PC-9 (cell line): Measurements from ENCODE around the gene MSS51. TPM values are rescaled to one million over a fixed set of nuclear protein-coding genes. Genes with fewer than 3 reads are reported as not detected.

ENCODE experiments used
- BruUV-seq: library from RNA; stranded (reverse); fragments of 400-500 nt; replicated peaks from 2 replicates; lab custom pipeline; 2021; lab: Mats Ljungman, UMichigan
- CTCF ChIA-PET: fragments of 300-600 bp; sonication (Branson Sonifier 250); formaldehyde crosslinking; loops from one replicate; lab custom pipeline; 2022; ENCODE audit warnings: antibody characterized with exemption; lab: Charles Lee
- POLR2A ChIA-PET: fragments of 300-600 bp; sonication (Branson Sonifier 250); formaldehyde crosslinking; loops from one replicate; lab custom pipeline; 2022; ENCODE audit warnings: antibody characterized with exemption; ENCODE audit not compliant: unreplicated experiment; lab: Charles Lee
- DNase-seq, 2 experiments: peaks; one replicate each; pipeline versions ENCODE4 v3.0.0 to v3.0.0-alpha.2; 2015 to 2022; ENCODE audit warnings: mixed read lengths in 1 of 2
- H2AFZ ChIP-seq: fragments of 200-600 bp; sonication (generic); 2 replicates; pipeline ENCODE4 v1.8.1; 2017; ENCODE audit warnings: antibody characterized with exemption
- H3F3A ChIP-seq: fragments of 200-600 bp; sonication (generic); 2 replicates; pipeline ENCODE4 v1.8.1; 2017; ENCODE audit warnings: antibody characterized with exemption, mild to moderate bottlenecking, low read depth; ENCODE audit not compliant: insufficient read depth
- H3K27ac ChIP-seq: fragments of 200-600 bp; sonication (generic); 2 replicates; pipeline ENCODE4 v1.6.1; 2016; ENCODE audit warnings: mixed run types
- H3K27me3 ChIP-seq: fragments of 200-600 bp; sonication (generic); 2 replicates; pipeline ENCODE4 v1.6.1; 2016; ENCODE audit warnings: low read depth, mixed run types; ENCODE audit not compliant: insufficient read depth
- H3K36me3 ChIP-seq: fragments of 200-600 bp; sonication (generic); 2 replicates; pipeline ENCODE4 v1.6.1; 2016; ENCODE audit warnings: low read depth, mixed run types
- H3K4me1 ChIP-seq: fragments of 200-600 bp; sonication (generic); replicated peaks from 2 replicates; pipeline ENCODE4 v1.6.1; 2016; ENCODE audit warnings: mixed run types; ENCODE audit not compliant: insufficient read depth
- H3K4me2 ChIP-seq: fragments of 200-600 bp; sonication (generic); 2 replicates; pipeline ENCODE4 v1.6.1; 2017; ENCODE audit warnings: mixed run types
- H3K4me3 ChIP-seq: fragments of 200-600 bp; sonication (generic); 2 replicates; pipeline ENCODE4 v1.6.1; 2016; ENCODE audit warnings: mixed run types
- H3K79me2 ChIP-seq: fragments of 200-600 bp; sonication (generic); 2 replicates; pipeline ENCODE4 v1.6.1; 2017; ENCODE audit warnings: low read depth, mixed run types
- H3K9me2 ChIP-seq: fragments of 200-600 bp; sonication (generic); 2 replicates; pipeline ENCODE4 v1.8.1; 2017; ENCODE audit warnings: mild to moderate bottlenecking; ENCODE audit not compliant: insufficient read depth
- H3K9me3 ChIP-seq: fragments of 200-600 bp; sonication (generic); 2 replicates; pipeline ENCODE4 v1.8.1; 2016; ENCODE audit warnings: low read depth; ENCODE audit not compliant: insufficient read depth
- H4K20me1 ChIP-seq: fragments of 200-600 bp; sonication (generic); 2 replicates; pipeline ENCODE4 v1.8.1; 2017; ENCODE audit not compliant: insufficient read depth
- EZH2 ChIP-seq: fragments of 200-600 bp; sonication (generic); IDR thresholded peaks from 2 replicates; pipeline ENCODE4 v1.8.0; 2017; ENCODE audit warnings: antibody characterized with exemption, low read depth
- intact Hi-C: fragments of 100-400 bp; cut with micrococcal nuclease; formaldehyde crosslinking; loops from one replicate; pipeline ENCODE4 v1.10.0; 2022; ENCODE audit not compliant: unreplicated experiment
- total RNA-seq: library from RNA; stranded (reverse); gene quantifications from 2 replicates; pipeline ENCODE4 v1.2.3, GENCODE V29; 2021
- TF ChIP-seq, protein P1 (sequence below): fragments of 200-600 bp; sonication (generic); conservative IDR thresholded peaks from 2 replicates; pipeline ENCODE4 v1.6.1; 2017; ENCODE audit warnings: mixed run types, antibody characterized with exemption, mild to moderate bottlenecking, moderate library complexity

MSS51 gene
- total RNA-seq, 1 experiment from 2014 or later, result 2.4 TPM

DNA sequence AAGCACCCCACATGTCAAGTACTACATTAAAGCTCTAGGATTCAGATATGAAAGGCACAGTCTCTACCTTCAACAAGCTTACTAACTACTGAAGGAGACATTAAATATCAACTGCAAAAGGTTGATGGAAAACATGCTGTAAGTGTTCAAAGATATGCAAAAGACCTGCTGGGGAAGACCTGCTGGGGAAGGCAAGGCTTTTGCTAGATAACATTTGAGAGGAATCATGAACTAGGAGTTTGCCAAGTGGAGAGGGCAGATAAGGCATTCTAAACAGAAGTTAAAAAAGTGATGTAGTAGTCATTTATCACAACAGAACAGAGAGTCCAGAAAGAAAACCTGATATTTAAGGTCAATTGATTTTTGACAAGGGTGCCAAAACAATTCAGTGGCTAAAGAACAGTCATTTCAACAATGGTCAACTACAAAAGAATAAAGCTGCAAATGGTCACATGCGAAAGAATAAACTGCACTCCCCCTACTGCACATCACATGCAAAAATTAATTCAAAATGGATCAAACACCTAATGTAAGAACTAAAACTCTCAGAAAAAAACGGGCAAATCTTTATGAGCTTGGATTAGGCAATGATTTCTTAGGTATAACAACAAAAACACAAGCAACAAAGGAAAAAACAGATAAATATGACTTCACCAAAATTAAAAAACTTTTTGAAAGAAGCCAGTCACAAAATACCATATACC lies 23.0 kb upstream of the MSS51 start:
- no peaks in the 10 kb centered on the region for H3K4me1 ChIP-seq
- DNase-seq, result no peak
- H3K4me3 ChIP-seq, result no peak overlapping the region
- H3K36me3 ChIP-seq, result no peaks in the 10 kb centered on the region
- H4K20me1 ChIP-seq, result no peaks in the 10 kb centered on the region
- intact Hi-C loops, result no loop called here
- no peak overlapping the region for H3K27ac ChIP-seq
- no peaks in the 10 kb centered on the region for H3K9me3 ChIP-seq
- TF ChIP-seq, protein P1, sequence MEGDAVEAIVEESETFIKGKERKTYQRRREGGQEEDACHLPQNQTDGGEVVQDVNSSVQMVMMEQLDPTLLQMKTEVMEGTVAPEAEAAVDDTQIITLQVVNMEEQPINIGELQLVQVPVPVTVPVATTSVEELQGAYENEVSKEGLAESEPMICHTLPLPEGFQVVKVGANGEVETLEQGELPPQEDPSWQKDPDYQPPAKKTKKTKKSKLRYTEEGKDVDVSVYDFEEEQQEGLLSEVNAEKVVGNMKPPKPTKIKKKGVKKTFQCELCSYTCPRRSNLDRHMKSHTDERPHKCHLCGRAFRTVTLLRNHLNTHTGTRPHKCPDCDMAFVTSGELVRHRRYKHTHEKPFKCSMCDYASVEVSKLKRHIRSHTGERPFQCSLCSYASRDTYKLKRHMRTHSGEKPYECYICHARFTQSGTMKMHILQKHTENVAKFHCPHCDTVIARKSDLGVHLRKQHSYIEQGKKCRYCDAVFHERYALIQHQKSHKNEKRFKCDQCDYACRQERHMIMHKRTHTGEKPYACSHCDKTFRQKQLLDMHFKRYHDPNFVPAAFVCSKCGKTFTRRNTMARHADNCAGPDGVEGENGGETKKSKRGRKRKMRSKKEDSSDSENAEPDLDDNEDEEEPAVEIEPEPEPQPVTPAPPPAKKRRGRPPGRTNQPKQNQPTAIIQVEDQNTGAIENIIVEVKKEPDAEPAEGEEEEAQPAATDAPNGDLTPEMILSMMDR, result no peak
- TF ChIP-seq EZH2, result no peak
- H3K4me2 ChIP-seq, result no peak overlapping the region
- no TSS peak for BruUV-seq
- H3K9me2 ChIP-seq, result no peaks in the 10 kb centered on the region
- H2AFZ ChIP-seq, result no peak overlapping the region
- H3K79me2 ChIP-seq, result no peaks in the 10 kb centered on the region
- POLR2A ChIA-PET, result interaction anchor here (0.6 kb wide), 1 partner anchor 274 kb away, joined by 4 read pairs; no protein-coding TSS in a partner anchor
- no peaks in the 10 kb centered on the region for H3F3A ChIP-seq
- H3K27me3 ChIP-seq, result no peaks in the 10 kb centered on the region
- CTCF ChIA-PET, result no interaction called here

DNA sequence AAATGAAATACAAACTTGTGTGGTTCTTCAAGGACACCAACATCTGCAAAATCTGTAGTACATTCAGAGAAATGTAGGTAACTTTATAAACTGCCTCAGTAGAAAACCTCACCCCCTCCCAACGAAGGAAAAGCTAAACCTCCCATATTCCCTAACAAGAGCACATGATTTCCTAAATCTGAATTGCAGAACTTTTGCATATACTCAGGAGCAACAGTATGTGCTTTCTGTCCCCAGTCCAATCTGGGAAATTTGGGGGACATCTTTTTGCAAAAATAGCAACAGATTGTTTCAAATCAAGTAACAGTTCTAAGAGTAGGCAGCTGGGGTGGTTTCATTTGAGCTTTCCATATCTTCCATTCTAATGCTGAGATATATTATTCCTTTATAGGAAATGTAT lies 15.8 kb upstream of the MSS51 start:
- no peak for DNase-seq
- H3K9me3 ChIP-seq, result no peaks in the 10 kb centered on the region
- no peak overlapping the region for H2AFZ ChIP-seq
- H3K27me3 ChIP-seq, result no peaks in the 10 kb centered on the region
- no peak for TF ChIP-seq EZH2
- TF ChIP-seq, protein P1, result no peak
- H3K4me3 ChIP-seq, result no peak overlapping the region
- ChIA-PET CTCF (no interaction called here), POLR2A (no interaction called here)
- no peak overlapping the region for H3K27ac ChIP-seq
- intact Hi-C loops, result no loop called here
- H3K79me2 ChIP-seq, result no peaks in the 10 kb centered on the region
- no TSS peak for BruUV-seq
- H3K4me2 ChIP-seq, result no peak overlapping the region
- H3K4me1 ChIP-seq, result no peaks in the 10 kb centered on the region
- H3K9me2 ChIP-seq, result no peaks in the 10 kb centered on the region
- H3F3A ChIP-seq, result no peaks in the 10 kb centered on the region
- no peaks in the 10 kb centered on the region for H4K20me1 ChIP-seq
- no peaks in the 10 kb centered on the region for H3K36me3 ChIP-seq

DNA sequence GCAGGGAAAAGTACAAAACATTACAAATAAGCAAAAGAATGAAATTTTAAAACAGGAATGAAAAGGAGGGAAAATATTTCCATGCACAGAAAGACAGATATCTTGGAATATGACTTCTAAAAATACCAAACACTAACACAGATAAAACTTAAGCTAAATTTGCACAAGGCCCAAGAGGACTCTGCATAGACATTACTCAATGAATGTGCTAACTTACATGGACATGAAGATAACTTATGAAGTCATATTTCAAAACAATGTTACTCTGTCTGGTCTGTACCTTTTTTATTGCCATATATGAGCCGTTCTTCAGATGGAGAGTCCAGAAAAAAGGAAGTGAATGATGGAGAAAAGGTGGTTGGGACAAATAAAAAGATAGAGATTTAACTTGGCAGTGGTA lies 15.0 kb upstream of the MSS51 start:
- Histone ChIP-seq H3K27me3 (no peaks in the 10 kb centered on the region), H3K9me2 (no peaks in the 10 kb centered on the region), H2AFZ (no peak overlapping the region), H3K27ac (no peak overlapping the region), H3F3A (no peaks in the 10 kb centered on the region), H3K36me3 (no peaks in the 10 kb centered on the region), H3K4me2 (no peak overlapping the region), H3K9me3 (no peaks in the 10 kb centered on the region), H3K79me2 (no peaks in the 10 kb centered on the region), H3K4me1 (no peaks in the 10 kb centered on the region), H4K20me1 (no peaks in the 10 kb centered on the region), H3K4me3 (no peak overlapping the region)
- no peak for TF ChIP-seq EZH2
- CTCF ChIA-PET, result no interaction called here
- POLR2A ChIA-PET, result no interaction called here
- intact Hi-C loops, result no loop called here
- DNase-seq, result no peak
- BruUV-seq, result no TSS peak

DNA sequence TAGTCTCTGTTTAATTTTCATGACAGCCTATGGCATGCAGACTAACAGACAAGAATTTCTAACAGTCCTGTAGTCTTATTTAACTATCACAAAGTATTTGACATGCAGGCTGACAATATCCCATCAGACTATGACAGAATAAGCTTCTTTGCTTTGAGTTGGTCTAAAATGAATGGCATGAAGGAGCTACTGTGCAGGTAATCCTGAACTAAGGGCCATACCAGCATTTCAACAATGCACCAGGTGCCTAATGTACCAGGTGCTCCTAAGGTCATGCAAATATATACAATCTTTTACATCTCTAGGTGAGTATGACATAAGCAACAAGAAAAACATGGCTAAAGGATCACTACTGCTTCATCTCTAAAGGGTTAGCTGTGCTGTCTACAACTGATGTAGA lies 13.6 kb upstream of the MSS51 start:
- Histone ChIP-seq H3K79me2 (no peaks in the 10 kb centered on the region), H3K4me3 (no peak overlapping the region), H3K27me3 (no peaks in the 10 kb centered on the region), H3K4me2 (no peak overlapping the region), H3K9me3 (no peaks in the 10 kb centered on the region), H3K9me2 (no peaks in the 10 kb centered on the region), H4K20me1 (no peaks in the 10 kb centered on the region), H3F3A (no peaks in the 10 kb centered on the region), H3K4me1 (no peaks in the 10 kb centered on the region), H2AFZ (no peak overlapping the region), H3K27ac (no peak overlapping the region), H3K36me3 (no peaks in the 10 kb centered on the region)
- DNase-seq, result no peak
- no peak for TF ChIP-seq EZH2
- TF ChIP-seq, protein P1, result no peak
- intact Hi-C loops, result no loop called here
- no TSS peak for BruUV-seq
- ChIA-PET CTCF (no interaction called here), POLR2A (no interaction called here)
